HEK293 (cell line): Measurements from ENCODE around the gene KCNK6.

Experiments
- CTCF ChIA-PET: fragments of 350-600 bp; formaldehyde crosslinking; extraction: SDS; loops from one replicate; lab custom pipeline; 2021; ENCODE audit warnings: antibody characterized with exemption; lab: Yijun Ruan, JAX
- POLR2A ChIA-PET: fragments of 300-600 bp; formaldehyde crosslinking; extraction: SDS; loops from one replicate; lab custom pipeline; 2020; ENCODE audit warnings: antibody characterized with exemption, inconsistent platforms; lab: Yijun Ruan, JAX
- H3K27ac ChIP-seq: fragments of 200-500 bp; sonication (Bioruptor generic); 2 replicates; pipeline ENCODE4 v1.5.1; 2014; ENCODE audit warnings: low read depth, low read length, control low read depth, inconsistent platforms; ENCODE audit errors: extremely low read depth
- H3K36me3 ChIP-seq, 2 experiments: fragments of 200-500 bp in 1 of 2; sonication (Bioruptor generic) in 1 of 2; 1 replicate in 1 of 2; 2 replicates in 1 of 2; pipeline ENCODE4 v1.5.1; 2014 to 2017; ENCODE audit warnings: inconsistent platforms in 2 of 2, low read length in 2 of 2; ENCODE audit not compliant: control insufficient read depth in 2 of 2, insufficient read depth in 1 of 2
- H3K4me1 ChIP-seq: fragments of 200-500 bp; sonication (Bioruptor generic); 2 replicates; pipeline ENCODE4 v1.5.1; 2014; ENCODE audit warnings: mild to moderate bottlenecking, low read length, inconsistent platforms; ENCODE audit not compliant: control insufficient read depth, insufficient read depth
- H3K4me3 ChIP-seq: 2 replicates; pipeline ENCODE4 v1.5.1; 2011; ENCODE audit warnings: low read depth, mild to moderate bottlenecking, control low read depth, low read length, moderate library complexity
- H3K9me3 ChIP-seq: fragments of 200-500 bp; sonication (Bioruptor generic); 2 replicates; pipeline ENCODE4 v1.5.1; 2014; ENCODE audit warnings: low read depth, low read length, inconsistent platforms; ENCODE audit not compliant: control insufficient read depth, insufficient read depth
- HOXD13 ChIP-seq: sonication (generic); formaldehyde crosslinking; IDR thresholded peaks from 2 replicates; pipeline ENCODE4 v1.8.0; 2022; ENCODE audit warnings: missing genetic modification reagents, borderline replicate concordance
- PRDM2 ChIP-seq: fragments of 450-650 bp; formaldehyde crosslinking; IDR thresholded peaks from 2 replicates; pipeline ENCODE4 v1.5.1; 2016; ENCODE audit warnings: missing biosample characterization, missing genetic modification characterization, borderline replicate concordance
- SALL2 ChIP-seq: fragments of 450-650 bp; formaldehyde crosslinking; IDR thresholded peaks from 2 replicates; pipeline ENCODE4 v1.5.0; 2017; ENCODE audit warnings: missing biosample characterization, mild to moderate bottlenecking, missing genetic modification characterization, borderline replicate concordance
- WT1 ChIP-seq: fragments of 450-650 bp; formaldehyde crosslinking; IDR thresholded peaks from 2 replicates; pipeline ENCODE4 v1.5.1; 2016; ENCODE audit warnings: missing biosample characterization, missing genetic modification characterization
- ZBTB10 ChIP-seq: fragments of 450-650 bp; formaldehyde crosslinking; IDR thresholded peaks from 2 replicates; pipeline ENCODE4 v1.5.1; 2016; ENCODE audit warnings: missing biosample characterization, missing genetic modification characterization
- ZBTB17 ChIP-seq: fragments of 450-650 bp; formaldehyde crosslinking; IDR thresholded peaks from 2 replicates; pipeline ENCODE4 v1.5.1; 2016; ENCODE audit warnings: missing biosample characterization, missing genetic modification characterization
- ZBTB21 ChIP-seq: fragments of 450-650 bp; formaldehyde crosslinking; IDR thresholded peaks from 2 replicates; pipeline ENCODE4 v1.5.1; 2017; ENCODE audit warnings: missing biosample characterization, missing genetic modification characterization
- ZBTB8A ChIP-seq: fragments of 450-650 bp; formaldehyde crosslinking; IDR thresholded peaks from 2 replicates; pipeline ENCODE4 v1.5.1; 2016; ENCODE audit warnings: missing biosample characterization, missing genetic modification characterization
- ZFP3 ChIP-seq: fragments of 450-650 bp; formaldehyde crosslinking; IDR thresholded peaks from 2 replicates; pipeline ENCODE4 v1.5.1; 2016; ENCODE audit warnings: low read depth, missing biosample characterization, missing genetic modification characterization
- ZFP69B ChIP-seq: fragments of 450-650 bp; formaldehyde crosslinking; IDR thresholded peaks from 2 replicates; pipeline ENCODE4 v1.5.1; 2016; ENCODE audit warnings: missing biosample characterization, missing genetic modification characterization
- ZNF10 ChIP-seq: fragments of 450-650 bp; formaldehyde crosslinking; IDR thresholded peaks from 2 replicates; pipeline ENCODE4 v1.5.1; 2017; ENCODE audit warnings: missing biosample characterization, missing genetic modification characterization
- ZNF121 ChIP-seq: fragments of 450-650 bp; formaldehyde crosslinking; IDR thresholded peaks from 2 replicates; pipeline ENCODE4 v1.5.1; 2016; ENCODE audit warnings: missing biosample characterization, missing genetic modification characterization
- ZNF157 ChIP-seq: fragments of 450-650 bp; formaldehyde crosslinking; IDR thresholded peaks from 2 replicates; pipeline ENCODE4 v1.5.1; 2016; ENCODE audit warnings: missing biosample characterization, missing genetic modification characterization
- ZNF202 ChIP-seq: fragments of 450-650 bp; formaldehyde crosslinking; IDR thresholded peaks from 2 replicates; pipeline ENCODE4 v1.5.1; 2016; ENCODE audit warnings: missing biosample characterization, missing genetic modification characterization, borderline replicate concordance
- ZNF23 ChIP-seq: fragments of 450-650 bp; formaldehyde crosslinking; IDR thresholded peaks from 2 replicates; pipeline ENCODE4 v1.5.1; 2016; ENCODE audit warnings: missing biosample characterization, missing genetic modification characterization, borderline replicate concordance
- ZNF391 ChIP-seq: fragments of 450-650 bp; formaldehyde crosslinking; IDR thresholded peaks from 2 replicates; pipeline ENCODE4 v1.5.1; 2016; ENCODE audit warnings: low read depth, missing biosample characterization, missing genetic modification characterization, borderline replicate concordance
- ZNF514 ChIP-seq: fragments of 450-650 bp; formaldehyde crosslinking; IDR thresholded peaks from 2 replicates; pipeline ENCODE4 v1.5.1; 2016; ENCODE audit warnings: missing biosample characterization, missing genetic modification characterization
- ZNF560 ChIP-seq: fragments of 450-650 bp; formaldehyde crosslinking; IDR thresholded peaks from 2 replicates; pipeline ENCODE4 v1.5.1; 2017; ENCODE audit warnings: missing biosample characterization, missing genetic modification characterization, borderline replicate concordance
- ZNF585B ChIP-seq: fragments of 450-650 bp; formaldehyde crosslinking; IDR thresholded peaks from 2 replicates; pipeline ENCODE4 v1.5.1; 2016; ENCODE audit warnings: missing biosample characterization, missing genetic modification characterization
- TF ChIP-seq, protein P1 (sequence below): fragments of 450-650 bp; formaldehyde crosslinking; IDR thresholded peaks from 2 replicates; pipeline ENCODE4 v1.5.1; 2016; ENCODE audit warnings: missing biosample characterization, missing genetic modification characterization

KCNK6 gene

GRCh38 chr19:38315657-38316476 lies 3.8 kb upstream of the KCNK6 start, which contains the start of gene YIF1B (continued):
- peak; percentile 47 for TF ChIP-seq WT1 (tag by site-specific recombination)
- TF ChIP-seq, protein P1, sequence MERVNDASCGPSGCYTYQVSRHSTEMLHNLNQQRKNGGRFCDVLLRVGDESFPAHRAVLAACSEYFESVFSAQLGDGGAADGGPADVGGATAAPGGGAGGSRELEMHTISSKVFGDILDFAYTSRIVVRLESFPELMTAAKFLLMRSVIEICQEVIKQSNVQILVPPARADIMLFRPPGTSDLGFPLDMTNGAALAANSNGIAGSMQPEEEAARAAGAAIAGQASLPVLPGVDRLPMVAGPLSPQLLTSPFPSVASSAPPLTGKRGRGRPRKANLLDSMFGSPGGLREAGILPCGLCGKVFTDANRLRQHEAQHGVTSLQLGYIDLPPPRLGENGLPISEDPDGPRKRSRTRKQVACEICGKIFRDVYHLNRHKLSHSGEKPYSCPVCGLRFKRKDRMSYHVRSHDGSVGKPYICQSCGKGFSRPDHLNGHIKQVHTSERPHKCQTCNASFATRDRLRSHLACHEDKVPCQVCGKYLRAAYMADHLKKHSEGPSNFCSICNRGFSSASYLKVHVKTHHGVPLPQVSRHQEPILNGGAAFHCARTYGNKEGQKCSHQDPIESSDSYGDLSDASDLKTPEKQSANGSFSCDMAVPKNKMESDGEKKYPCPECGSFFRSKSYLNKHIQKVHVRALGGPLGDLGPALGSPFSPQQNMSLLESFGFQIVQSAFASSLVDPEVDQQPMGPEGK (tag by site-specific recombination) = peak; percentile 79
- no peak for TF ChIP-seq ZNF560 (tag by site-specific recombination)
- TF ChIP-seq ZFP3 = 0 out of 2 replicates have a peak, but pooled peaks have one; percentile 6
- TF ChIP-seq ZNF391 (tag by site-specific recombination) = peak; percentile 77; the same call in 1 of the 2 replicates
- peak; percentile 71 for TF ChIP-seq ZBTB10
- no peak for TF ChIP-seq ZNF585B (tag by site-specific recombination)
- TF ChIP-seq ZNF202 = no peak
- no peak for TF ChIP-seq PRDM2
- TF ChIP-seq ZNF10 (tag by site-specific recombination) = 0 out of 2 replicates have a peak, but pooled peaks have one; percentile 15
- TF ChIP-seq ZNF514 (tag by site-specific recombination) = no peak
- TF ChIP-seq ZNF157 (tag by site-specific recombination) = no peak
- TF ChIP-seq ZFP69B = peak; percentile 66; the same call in 1 of the 2 replicates

DNA sequence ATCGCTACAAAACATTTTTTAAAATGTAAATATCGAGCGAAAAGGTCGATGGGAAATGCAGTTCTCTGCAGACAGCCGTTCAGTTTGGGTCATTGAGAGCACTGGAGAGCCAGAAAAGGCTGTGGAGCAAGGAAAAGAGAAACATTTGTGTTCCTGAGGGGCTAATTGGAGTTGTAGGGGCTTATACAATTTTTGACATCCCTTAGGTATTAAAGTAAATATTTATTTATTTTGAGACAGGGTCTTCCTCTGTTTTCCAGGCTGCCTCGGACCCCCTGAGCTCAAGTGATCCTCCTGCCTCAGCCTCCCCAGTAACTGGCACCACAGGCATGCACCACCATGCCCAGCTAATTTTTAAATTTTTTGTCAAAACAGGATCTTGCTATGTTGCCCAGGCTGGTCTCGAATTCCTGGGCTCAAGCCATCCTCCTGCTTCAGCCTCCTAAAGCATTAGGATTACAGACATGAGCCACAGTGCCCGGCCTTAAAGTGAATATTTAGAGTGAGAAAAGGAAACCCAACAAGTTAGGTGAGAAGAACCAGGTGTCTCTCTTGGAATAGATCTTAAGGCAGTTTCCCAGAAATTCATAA lies 3.1 kb upstream of the KCNK6 start:
- Histone ChIP-seq H3K4me1 (peaks cover 12% of the 10 kb centered on the region), H3K36me3 (no peaks in the 10 kb centered on the region; a peak in 1 of 3 replicates), H3K27ac (peak overlapping the region; percentile 32), H3K4me3 (peak overlapping the region; percentile 6; the same call in 1 of the 2 replicates), H3K9me3 (no peaks in the 10 kb centered on the region)
- ChIA-PET POLR2A (no interaction called here), CTCF (no interaction called here)
- TF ChIP-seq ZFP69B = no peak
- no peak for TF ChIP-seq SALL2 (tag by site-specific recombination)
- peak; percentile 78; the same call in 1 of the 2 replicates for TF ChIP-seq ZBTB17
- TF ChIP-seq ZBTB8A = peak; percentile 64
- TF ChIP-seq ZNF23 (tag by site-specific recombination) = no peak
- no peak for TF ChIP-seq HOXD13 (CRISPR knock-in tag)
- 0 out of 2 replicates have a peak, but pooled peaks have one; percentile 1 for TF ChIP-seq ZBTB21 (tag by site-specific recombination)
- peak; percentile 99 for TF ChIP-seq ZNF121 (tag by site-specific recombination)
